HepG2 (cell line): ENCODE measurements around the gene MTA3.

ENCODE experiments used
- CTCF ChIP-seq: sonication (generic); formaldehyde crosslinking; IDR thresholded peaks from 2 replicates; pipeline ENCODE4 v1.5.0; 2020; ENCODE audit warnings: mild to moderate bottlenecking, missing genetic modification reagents, moderate library complexity
- FOSL2 ChIP-seq: sonication (generic); formaldehyde crosslinking; IDR thresholded peaks from 2 replicates; pipeline ENCODE4 v1.4.0; 2020; ENCODE audit warnings: missing genetic modification reagents
- JUN ChIP-seq: sonication (generic); formaldehyde crosslinking; IDR thresholded peaks from 2 replicates; pipeline ENCODE4 v1.4.0; 2020; ENCODE audit warnings: mild to moderate bottlenecking, missing genetic modification reagents
- NFE2L2 ChIP-seq: fragments of 150-350 bp; IDR thresholded peaks from 2 replicates; pipeline ENCODE4 v1.6.1; 2014; ENCODE audit warnings: low read length
- PBX3 ChIP-seq: sonication (generic); formaldehyde crosslinking; IDR thresholded peaks from 2 replicates; pipeline ENCODE4 v1.8.1; 2023; ENCODE audit warnings: missing genetic modification reagents, inconsistent platforms, borderline replicate concordance
- PHF8 ChIP-seq: sonication (generic); formaldehyde crosslinking; IDR thresholded peaks from 2 replicates; pipeline ENCODE4 v1.5.0; 2020; ENCODE audit warnings: missing genetic modification reagents
- REPIN1 ChIP-seq: sonication (generic); formaldehyde crosslinking; IDR thresholded peaks from 2 replicates; pipeline ENCODE4 v1.8.0; 2022; ENCODE audit warnings: missing genetic modification reagents, low read depth, mild to moderate bottlenecking, borderline replicate concordance
- SP1 ChIP-seq, 2 experiments: fragments of 450-650 bp in 1 of 2; sonication (generic) in 1 of 2; formaldehyde crosslinking in 1 of 2; IDR thresholded peaks; 2 replicates each; pipeline versions ENCODE4 v1.4.0 to v1.6.1; 2016 to 2020; ENCODE audit warnings: missing genetic modification reagents in 1 of 2
- ZBTB21 ChIP-seq: sonication (generic); formaldehyde crosslinking; IDR thresholded peaks from 2 replicates; pipeline ENCODE4 v1.4.0; 2020; ENCODE audit warnings: missing genetic modification reagents
- ZNF253 ChIP-seq: sonication (generic); formaldehyde crosslinking; IDR thresholded peaks from 2 replicates; pipeline ENCODE4 v1.8.0; 2022; ENCODE audit warnings: mild to moderate bottlenecking, missing genetic modification reagents, borderline replicate concordance
- ZNF768 ChIP-seq: sonication (generic); formaldehyde crosslinking; IDR thresholded peaks from 2 replicates; pipeline ENCODE4 v1.4.0; 2020; ENCODE audit warnings: missing genetic modification reagents
- ZSCAN29 ChIP-seq: sonication (generic); formaldehyde crosslinking; conservative IDR thresholded peaks from 2 replicates; pipeline ENCODE4 v1.4.0; 2020; ENCODE audit warnings: mild to moderate bottlenecking, missing genetic modification reagents
- TF ChIP-seq, protein P1 (sequence below): sonication (generic); formaldehyde crosslinking; IDR thresholded peaks from 2 replicates; pipeline ENCODE4 v1.4.0; 2020; ENCODE audit warnings: missing genetic modification reagents

- TF ChIP-seq CTCF (no peak), ZNF253 (CRISPR knock-in tag) (no peak), FOSL2 (CRISPR knock-in tag) (no peak), NFE2L2 (no peak), ZSCAN29 (no peak), JUN (CRISPR knock-in tag) (no peak), ZNF768 (CRISPR knock-in tag) (no peak), PHF8 (CRISPR knock-in tag) (no peak), REPIN1 (CRISPR knock-in tag) (no peak), SP1 (IDR thresholded peaks at IDR 0.05) (no peak), SP1 (CRISPR knock-in tag; IDR thresholded peaks at IDR 0.05) (no peak), PBX3 (CRISPR knock-in tag) (no peak), ZBTB21 (CRISPR knock-in tag) (no peak)
- TF ChIP-seq, protein P1, sequence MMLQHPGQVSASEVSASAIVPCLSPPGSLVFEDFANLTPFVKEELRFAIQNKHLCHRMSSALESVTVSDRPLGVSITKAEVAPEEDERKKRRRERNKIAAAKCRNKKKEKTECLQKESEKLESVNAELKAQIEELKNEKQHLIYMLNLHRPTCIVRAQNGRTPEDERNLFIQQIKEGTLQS, result no peak
These were observed 232.1 kb downstream of the MTA3 start for GRCh38 chr2:42800461-42800962.
